Activated B cell treated with CpG ODN at 0.5 μM for 24 hours (primary cell): ENCODE measurements around the gene PGP. TPM values are rescaled to one million over a fixed set of nuclear protein-coding genes. Genes with fewer than 3 reads are reported as not detected.

Source experiments
- ATAC-seq: fragments of 200-7000 bp; cut with Tn5 transposase; one replicate; pipeline ENCODE4 v1.10.0; 2021; ENCODE audit warnings: low read depth, mild to moderate bottlenecking, moderate library complexity
- CTCF ChIA-PET: fragments of 350-600 bp; sonication (Branson Sonifier 250); formaldehyde crosslinking; loops from one replicate; lab custom pipeline; 2021; ENCODE audit warnings: antibody characterized with exemption; lab: Charles Lee
- POLR2A ChIA-PET: fragments of 350-600 bp; sonication (Branson Sonifier 250); formaldehyde crosslinking; loops from one replicate; lab custom pipeline; 2021; ENCODE audit warnings: antibody characterized with exemption; lab: Charles Lee
- DNase-seq: peaks from one replicate; pipeline ENCODE4 v3.0.0; 2022
- H3K27ac Mint-ChIP-seq: one replicate; pipeline ENCODE4 v1.8.0; 2020; ENCODE audit warnings: mixed read lengths
- H3K27me3 Mint-ChIP-seq: one replicate; pipeline ENCODE4 v1.8.0; 2021; ENCODE audit warnings: mixed read lengths
- H3K36me3 Mint-ChIP-seq: one replicate; pipeline ENCODE4 v1.8.0; 2021; ENCODE audit warnings: low read depth, mixed read lengths
- H3K4me1 Mint-ChIP-seq: one replicate; pipeline ENCODE4 v1.8.0; 2021; ENCODE audit warnings: mixed read lengths
- H3K4me3 Mint-ChIP-seq: one replicate; pipeline ENCODE4 v1.8.0; 2020; ENCODE audit warnings: mild to moderate bottlenecking, mixed read lengths
- H3K9me3 Mint-ChIP-seq: one replicate; pipeline ENCODE4 v1.8.0; 2020; ENCODE audit warnings: mixed read lengths
- CTCF ChIP-seq: fragments of 200-600 bp; IDR thresholded peaks from one replicate; pipeline ENCODE4 v1.8.0; 2022; ENCODE audit warnings: antibody characterized with exemption, mild to moderate bottlenecking
- intact Hi-C: fragments of 100-400 bp; cut with micrococcal nuclease; formaldehyde crosslinking; loops from one replicate; pipeline ENCODE4 v1.15.1; 2024
- total RNA-seq: library from RNA; stranded (reverse); gene quantifications from 2 replicates; pipeline ENCODE4 v1.2.3, GENCODE V29; 2022

Gene PGP
- total RNA-seq, 1 donor from 2014 or later: 10.4 TPM

- no peak overlapping the region for H3K4me3 Mint-ChIP-seq
- peaks cover 2% of the 10 kb centered on the region for H3K27me3 Mint-ChIP-seq
- CTCF ChIA-PET: no interaction called here
- POLR2A ChIA-PET: interaction anchor here (0.5 to 0.9 kb wide), 2 partner anchors 37 to 255 kb away, joined by 3 read pairs; no protein-coding TSS in a partner anchor
- DNase-seq (no peak), ATAC-seq (no peak)
- no peak overlapping the region for H3K27ac Mint-ChIP-seq
- no peak for TF ChIP-seq CTCF
- peaks cover 2% of the 10 kb centered on the region for H3K4me1 Mint-ChIP-seq
- intact Hi-C loops: no loop called here
- H3K9me3 Mint-ChIP-seq: no peaks in the 10 kb centered on the region
- peaks cover 52% of the 10 kb centered on the region for H3K36me3 Mint-ChIP-seq
These were observed 16.6 kb upstream of the PGP start for GRCh38 chr16:2231016-2231931.

GRCh38 chr16:2230376-2230775 is 15.7 kb upstream of the PGP start:
- ChIA-PET CTCF (no interaction called here), POLR2A (interaction anchor here (0.5 kb wide), 1 partner anchor 88 kb away, joined by 3 read pairs; no protein-coding TSS in a partner anchor)
- intact Hi-C loops: no loop called here
- Mint-ChIP-seq H3K27me3 (peaks cover under 1% of the 10 kb centered on the region), H3K36me3 (peaks cover 52% of the 10 kb centered on the region), H3K4me3 (no peak overlapping the region), H3K27ac (no peak overlapping the region), H3K9me3 (no peaks in the 10 kb centered on the region), H3K4me1 (peaks cover 7% of the 10 kb centered on the region)
- ATAC-seq (no peak), DNase-seq (no peak)
- no peak for TF ChIP-seq CTCF

- no peak for TF ChIP-seq CTCF
- intact Hi-C loops: loop anchor here (10.0 kb wide), 1 partner anchor 195 kb away; the partner anchor contains the start of gene CCNF
- ATAC-seq: no peak
- Mint-ChIP-seq H3K27ac (no peak overlapping the region), H3K36me3 (peaks cover 47% of the 10 kb centered on the region), H3K4me3 (no peak overlapping the region), H3K4me1 (peaks cover 11% of the 10 kb centered on the region), H3K27me3 (no peaks in the 10 kb centered on the region), H3K9me3 (no peaks in the 10 kb centered on the region)
- DNase-seq: no peak
- ChIA-PET CTCF (no interaction called here), POLR2A (no interaction called here)
These were observed 15.1 kb upstream of the PGP start for GRCh38 chr16:2229632-2230250.

GRCh38 chr16:2229091-2229490 is 14.5 kb upstream of the PGP start:
- ATAC-seq (no peak), DNase-seq (no peak)
- Mint-ChIP-seq H3K9me3 (no peaks in the 10 kb centered on the region), H3K36me3 (peaks cover 42% of the 10 kb centered on the region), H3K4me1 (peaks cover 18% of the 10 kb centered on the region), H3K4me3 (no peak overlapping the region), H3K27me3 (no peaks in the 10 kb centered on the region), H3K27ac (no peak overlapping the region)
- intact Hi-C loops: loop anchor here (10.0 kb wide), 1 partner anchor 196 kb away; the partner anchor contains the start of gene CCNF
- POLR2A ChIA-PET: no interaction called here
- CTCF ChIA-PET: no interaction called here
- TF ChIP-seq CTCF: no peak
